HG02981 (cell line): ENCODE results near the gene RIPOR1.

Source experiments
- ATAC-seq: cut with Tn5 transposase; IDR thresholded peaks from one replicate; pipeline ENCODE4 v1.9.1; 2021; ENCODE audit warnings: mild to moderate bottlenecking, moderate library complexity; ENCODE audit not compliant: unreplicated experiment

Gene RIPOR1

GRCh38 chr16:67552476-67552875, 23.8 kb downstream of the RIPOR1 start:
- ATAC-seq: no peak

DNA sequence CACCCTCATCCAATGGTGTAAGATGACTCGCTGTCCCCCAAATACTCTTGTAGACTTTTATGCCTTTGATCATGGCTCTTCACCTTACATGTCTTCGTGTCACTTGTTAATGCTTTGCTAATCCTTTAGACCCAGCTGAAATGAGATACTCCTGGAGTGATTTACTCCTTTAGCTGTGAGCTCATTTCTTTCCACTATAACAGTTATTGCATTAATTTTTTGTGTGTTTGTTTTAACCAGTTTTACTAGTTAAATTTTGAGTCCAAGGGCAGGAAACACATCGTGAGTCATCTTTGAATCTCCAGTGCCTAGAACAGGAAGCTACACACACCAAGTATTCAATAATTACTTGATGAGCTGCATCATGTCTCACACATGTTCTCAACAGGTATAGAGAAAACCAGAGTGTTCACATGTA, 27.2 kb downstream of the RIPOR1 start:
- peak; percentile 58 for ATAC-seq

GRCh38 chr16:67558859-67559258, 30.2 kb downstream of the RIPOR1 start:
- ATAC-seq: no peak

DNA sequence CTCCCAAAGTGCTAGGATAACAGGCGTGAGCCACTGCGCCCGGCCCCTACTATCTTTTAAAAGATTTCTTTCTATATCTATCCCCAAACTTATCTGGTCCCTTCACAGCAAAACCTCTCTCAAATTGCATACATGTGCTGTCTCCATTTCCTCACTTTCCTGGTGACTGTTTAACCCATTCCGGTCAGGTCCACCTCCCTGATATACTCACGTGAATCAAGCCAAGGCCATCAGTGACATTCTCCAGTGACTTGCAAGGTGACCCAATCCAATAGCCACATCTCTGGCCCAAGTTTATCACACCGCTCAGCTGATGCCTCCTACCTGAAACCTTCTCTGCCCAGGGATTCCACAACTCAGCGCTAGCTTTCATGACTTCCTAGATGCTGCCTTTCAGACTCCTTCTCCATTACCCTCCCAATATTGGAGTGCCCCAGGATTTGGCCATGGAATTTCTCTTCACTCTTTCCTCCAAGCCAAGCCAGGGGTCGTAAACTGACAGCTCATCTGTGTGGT, 32.3 kb downstream of the RIPOR1 start:
- no peak for ATAC-seq

GRCh38 chr16:67561501-67561823, 32.8 kb downstream of the RIPOR1 start:
- ATAC-seq: no peak

DNA sequence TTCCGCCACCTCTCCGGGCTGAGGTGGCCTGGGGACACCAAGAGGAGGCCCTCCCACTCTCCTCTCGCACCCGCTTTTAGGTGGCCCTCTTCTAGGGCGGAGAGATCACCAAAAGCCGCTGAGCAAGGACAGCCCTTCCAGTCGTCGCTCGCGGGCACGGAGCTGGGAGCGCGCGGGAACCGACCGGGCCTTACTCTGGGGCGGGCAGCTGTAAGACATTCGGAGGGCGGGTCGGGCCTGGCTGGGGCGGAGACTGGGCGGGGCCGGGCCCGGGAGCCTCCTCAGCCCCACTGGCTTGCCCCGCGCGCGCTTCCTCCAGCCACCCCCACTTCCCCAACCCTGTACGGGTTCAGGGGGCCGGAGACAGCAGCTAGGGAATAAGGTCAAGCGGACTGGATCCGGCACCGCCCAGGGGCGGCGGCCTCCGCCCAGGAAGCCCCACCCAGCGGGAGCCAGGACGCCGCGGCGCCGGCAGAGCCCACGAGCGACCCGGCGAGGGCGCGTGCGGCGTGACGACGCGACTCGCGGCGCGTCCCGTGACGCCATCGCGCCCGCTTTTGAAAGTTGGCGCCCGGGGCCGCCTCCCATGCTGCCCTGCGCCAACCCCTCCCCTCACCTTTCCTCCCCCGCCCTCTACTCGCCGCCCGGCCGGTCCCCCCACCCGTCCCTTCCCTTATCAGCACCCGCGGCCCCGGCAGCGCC, 33.3 kb downstream of the RIPOR1 start:
- ATAC-seq: peak; percentile 76

DNA sequence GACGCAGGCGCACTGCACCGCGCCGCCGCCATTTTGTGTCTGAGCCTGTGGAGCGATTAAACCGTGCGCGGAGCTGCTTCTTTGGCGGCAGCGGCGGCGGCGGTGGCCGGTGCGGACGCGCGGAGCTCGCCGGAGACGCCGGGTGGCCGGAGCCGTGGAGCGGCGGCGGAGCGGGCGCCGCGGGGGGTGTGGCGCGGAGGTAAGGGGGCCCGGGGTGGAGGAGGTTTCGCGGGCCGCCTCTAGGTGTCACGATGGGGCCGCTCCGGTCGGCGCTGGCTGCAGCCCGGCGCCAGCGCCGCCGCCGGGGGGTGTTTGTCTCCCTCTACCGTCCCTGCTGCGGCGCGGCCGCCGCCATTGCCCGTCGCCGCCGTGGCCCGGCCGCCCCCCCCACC, 33.9 kb downstream of the RIPOR1 start, which contains the start of gene CTCF:
TSS of gene CTCF (plus strand) at position 1 of the 392 bp plus-strand sequence. CDS start 48,307 bp downstream, outside the sequence.
- ATAC-seq: peak; percentile 42

GRCh38 chr16:67562918-67563707, 34.5 kb downstream of the RIPOR1 start:
- peak; percentile 2 for ATAC-seq

DNA sequence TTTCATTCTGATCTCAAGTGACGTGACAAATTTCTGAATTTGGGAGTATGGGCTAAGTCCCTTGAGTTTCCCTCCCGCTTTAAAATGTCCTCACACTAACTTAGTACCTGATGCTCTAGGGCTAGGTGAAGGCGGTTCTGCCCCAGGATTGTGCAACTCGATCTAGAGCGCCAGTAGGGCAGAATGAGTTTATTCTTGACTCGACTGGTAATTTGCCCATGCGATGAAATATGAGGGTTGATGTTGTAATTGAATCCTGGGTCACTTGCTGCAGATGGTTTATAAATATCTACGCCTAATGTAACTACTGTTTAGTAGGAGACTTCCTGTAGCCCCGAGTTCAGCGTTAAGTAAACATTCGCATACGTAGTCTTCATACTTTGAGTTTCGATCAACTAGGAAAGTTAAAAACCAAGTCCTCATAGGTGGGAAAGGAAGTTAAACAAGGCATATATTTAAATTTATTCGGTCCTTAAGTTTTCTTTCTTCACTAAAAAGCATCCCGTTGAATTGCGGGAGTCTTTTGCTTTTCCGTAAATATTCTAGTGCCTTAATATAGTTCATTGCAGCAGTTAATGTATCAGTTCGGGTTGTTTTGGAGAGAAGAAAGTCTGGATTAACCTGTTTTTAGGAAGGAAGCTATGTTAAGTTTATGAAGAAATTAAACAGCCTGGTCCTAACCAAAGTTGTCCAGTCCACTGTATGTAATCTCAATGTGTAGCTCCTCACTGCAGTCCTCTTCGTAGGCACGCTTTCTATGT, 35.3 kb downstream of the RIPOR1 start:
- no peak for ATAC-seq

DNA sequence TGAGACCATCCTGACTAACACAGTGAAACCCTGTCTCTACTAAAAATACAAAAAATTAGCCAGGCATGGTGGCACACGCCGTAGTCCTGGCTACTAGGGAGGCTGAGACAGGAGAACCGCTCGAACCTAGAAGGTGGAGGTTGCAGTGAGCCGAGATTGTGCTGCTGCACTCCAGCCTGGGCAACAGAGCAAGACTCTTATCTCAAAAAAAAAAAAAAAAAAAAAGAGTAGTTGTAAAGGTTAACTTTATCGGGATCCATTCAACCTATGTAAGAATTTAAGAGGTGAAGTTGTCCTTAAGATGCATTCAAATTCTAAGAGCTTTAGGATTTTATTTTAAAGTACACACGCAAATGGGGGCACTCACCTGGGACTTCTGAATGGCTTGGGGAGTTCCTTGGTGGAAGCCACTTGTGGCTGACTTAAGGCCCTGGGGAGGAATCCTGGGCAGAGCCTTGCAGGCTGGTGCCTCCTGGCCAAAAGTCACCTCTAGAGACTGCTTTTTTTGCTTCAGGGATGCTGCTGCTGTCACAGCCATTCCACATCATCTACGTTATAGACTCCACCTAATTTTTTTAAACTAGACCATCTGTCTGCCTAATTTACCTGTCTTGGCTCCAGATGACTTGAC, 37.0 kb downstream of the RIPOR1 start:
- ATAC-seq: no peak

- ATAC-seq: no peak
Measured at GRCh38 chr16:67571464-67571863, 42.8 kb downstream of the RIPOR1 start.

GRCh38 chr16:67571981-67572431, 43.4 kb downstream of the RIPOR1 start:
- ATAC-seq: no peak

DNA sequence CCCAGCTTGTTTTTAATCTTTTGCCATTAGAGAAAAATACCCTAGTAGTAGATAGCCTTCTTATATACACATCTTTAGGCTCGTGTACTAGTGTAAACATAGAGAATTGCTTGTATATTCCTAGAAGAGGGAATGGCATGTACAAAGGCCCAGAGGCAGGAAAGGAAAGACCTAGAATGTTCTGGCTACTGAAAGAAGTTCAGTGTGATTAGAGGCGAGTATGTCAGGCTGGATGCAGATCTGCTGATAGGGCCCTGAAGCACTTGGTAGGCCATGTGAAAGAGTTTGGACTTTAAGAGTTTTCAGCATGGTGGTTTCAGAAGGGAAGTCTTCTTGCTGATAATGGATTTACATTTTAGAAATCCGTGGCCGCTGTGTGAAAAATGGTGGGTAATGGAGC, 51.1 kb downstream of the RIPOR1 start:
- ATAC-seq: no peak

DNA sequence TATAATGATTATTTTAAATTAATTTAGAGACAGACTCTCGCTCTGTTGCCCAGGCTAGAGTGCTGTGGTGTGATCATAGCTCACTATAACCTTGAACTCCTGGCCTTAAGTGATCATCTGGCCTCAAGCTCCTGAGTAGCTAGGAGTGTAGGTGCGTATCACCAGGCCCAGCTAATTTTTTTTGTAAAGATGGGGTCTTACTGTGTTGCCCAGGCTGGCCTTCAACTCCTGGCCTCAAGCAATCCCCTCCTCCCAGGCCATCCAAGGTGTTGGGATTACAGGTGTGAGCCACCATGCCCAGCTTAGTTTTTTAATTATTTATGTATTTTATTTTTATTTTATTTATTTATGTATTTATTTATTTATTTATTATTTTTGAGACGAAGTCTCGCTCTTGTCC, 51.6 kb downstream of the RIPOR1 start:
- ATAC-seq: no peak

DNA sequence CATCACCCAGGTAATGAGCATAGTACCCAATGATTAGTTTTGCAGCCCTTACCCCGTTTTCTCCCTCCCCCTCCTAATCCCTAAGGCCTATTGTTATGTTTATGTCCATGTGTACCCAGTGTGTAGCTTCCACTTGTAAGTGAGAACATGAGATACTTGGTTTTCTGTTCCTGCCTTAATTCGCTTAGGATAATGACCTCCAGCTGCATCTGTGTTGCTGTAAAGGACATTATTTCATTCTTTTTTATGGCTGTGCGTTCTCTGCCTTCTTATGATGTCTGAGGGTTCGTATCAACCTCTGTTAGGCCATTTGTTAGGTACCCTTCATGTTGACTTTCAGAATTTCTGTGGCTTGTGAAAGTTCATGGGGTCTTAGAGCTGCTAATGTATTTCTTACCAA, 64.7 kb downstream of the RIPOR1 start:
- no peak for ATAC-seq

DNA sequence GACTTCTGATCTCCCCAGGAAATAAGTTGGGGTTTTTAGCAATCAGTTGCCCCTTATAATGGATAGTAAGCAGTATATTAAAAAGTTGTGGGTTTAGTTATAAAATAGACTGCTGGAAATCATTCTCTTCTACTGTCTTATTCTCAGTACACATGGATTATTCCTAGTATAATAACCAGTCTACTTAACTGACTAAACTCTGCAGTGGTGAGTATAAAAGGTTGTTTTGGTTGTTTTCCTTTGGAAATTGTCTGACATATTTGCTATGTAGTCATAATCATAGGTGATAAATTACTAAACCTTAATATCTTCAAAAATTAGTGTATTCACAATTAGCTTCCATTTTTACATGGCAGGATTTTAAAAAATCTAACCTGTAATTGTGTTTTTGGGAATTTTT, 65.1 kb downstream of the RIPOR1 start:
- ATAC-seq: no peak

- ATAC-seq: no peak
Measured at GRCh38 chr16:67594256-67594915, 65.8 kb downstream of the RIPOR1 start.

- no peak for ATAC-seq
Measured at GRCh38 chr16:67594956-67595355, 66.3 kb downstream of the RIPOR1 start.
